Measurements from ENCODE around the gene HACD2. TPM values are rescaled to one million over a fixed set of nuclear protein-coding genes. Genes with fewer than 3 reads are reported as not detected.

HACD2 gene
- total RNA-seq, 1 experiment from 2014 or later = 43.0 TPM

DNA sequence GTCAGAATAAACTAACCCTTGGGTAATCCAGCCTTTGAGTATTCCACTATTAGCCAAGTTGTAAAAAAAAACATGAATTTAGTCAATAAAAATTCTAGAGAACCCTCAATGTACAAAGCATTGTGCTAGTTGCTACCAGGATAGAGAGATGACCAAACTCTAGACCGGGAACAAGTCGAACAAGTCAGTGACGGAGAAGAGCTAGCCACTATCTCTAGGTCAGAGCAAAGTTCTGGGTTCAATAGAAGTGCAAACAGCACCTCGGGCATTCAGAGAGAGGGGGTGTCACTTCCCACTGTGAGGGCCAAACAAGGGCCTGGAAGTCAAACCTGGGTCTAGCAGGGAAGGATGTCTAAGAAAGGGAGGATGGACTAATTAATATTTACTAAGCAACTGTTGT is 133.7 kb downstream of the HACD2 start:
- TF ChIP-seq JUND (IDR thresholded peaks at IDR 0.05) (no peak), CEBPB (IDR thresholded peaks at IDR 0.05; ENCODE audit: low read depth) (no peak), EZH2phosphoT487 (IDR thresholded peaks at IDR 0.05; ENCODE audit: borderline replicate concordance) (no peak), SRF (IDR thresholded peaks at IDR 0.05; ENCODE audit: low read depth) (no peak), ZFX (IDR thresholded peaks at IDR 0.05) (no peak), REST (IDR thresholded peaks at IDR 0.05; ENCODE audit: low read depth) (no peak), ZNF274 (IDR thresholded peaks at IDR 0.05; ENCODE audit: low read depth, low read length) (no peak), YY1 (IDR thresholded peaks at IDR 0.05; ENCODE audit: extremely low read depth, insufficient replicate concordance, low read depth, low read length) (no peak)
- TF ChIP-seq, protein P1, sequence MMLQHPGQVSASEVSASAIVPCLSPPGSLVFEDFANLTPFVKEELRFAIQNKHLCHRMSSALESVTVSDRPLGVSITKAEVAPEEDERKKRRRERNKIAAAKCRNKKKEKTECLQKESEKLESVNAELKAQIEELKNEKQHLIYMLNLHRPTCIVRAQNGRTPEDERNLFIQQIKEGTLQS (IDR thresholded peaks at IDR 0.05) = no peak
- TF ChIP-seq, protein P2, sequence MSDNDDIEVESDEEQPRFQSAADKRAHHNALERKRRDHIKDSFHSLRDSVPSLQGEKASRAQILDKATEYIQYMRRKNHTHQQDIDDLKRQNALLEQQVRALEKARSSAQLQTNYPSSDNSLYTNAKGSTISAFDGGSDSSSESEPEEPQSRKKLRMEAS (IDR thresholded peaks at IDR 0.05) = no peak
- no peak overlapping the region for H3K27ac ChIP-seq (ENCODE audit: low read depth, low read length)
- H4K20me1 ChIP-seq (ENCODE audit: insufficient read depth) = no peaks in the 10 kb centered on the region
- no peak overlapping the region for H3K4me3 ChIP-seq (replicated peaks in 1 of 2; ENCODE audit: low read depth in 1 of 2, low read length in 2 of 2)
- no peak overlapping the region for H3K9ac ChIP-seq (ENCODE audit: low read length)
- intact Hi-C loops (cut with micrococcal nuclease) = no loop called here
- POLR2A ChIA-PET = no interaction called here
- H3K9me2 ChIP-seq (ENCODE audit: insufficient read depth) = no peaks in the 10 kb centered on the region
- H3K36me3 ChIP-seq (ENCODE audit: control insufficient read depth in 1 of 2, insufficient read depth in 2 of 2, low read length in 2 of 2) = no peaks in the 10 kb centered on the region
- BruUV-seq (replicated peaks) = no TSS peak
- H3K4me1 ChIP-seq (ENCODE audit: control insufficient read depth in 1 of 2, insufficient read depth in 2 of 2, low read length in 2 of 2) = peaks cover 0 to 6% of the 10 kb centered on the region in 2 experiments; a peak in 2 of 4 replicates
- no peaks in the 10 kb centered on the region for H3K9me3 ChIP-seq (ENCODE audit: control insufficient read depth in 1 of 2, insufficient read depth in 1 of 2, low read depth in 1 of 2, low read length in 2 of 2)
- H3K27me3 ChIP-seq (ENCODE audit: insufficient read depth, low read length) = no peaks in the 10 kb centered on the region
- ATAC-seq (no peak), DNase-seq (ENCODE audit: low read depth, low spot score) (no peak)
- no peak overlapping the region for H3K4me2 ChIP-seq (ENCODE audit: low read length)
- RAD21 ChIA-PET (ENCODE audit: low non-redundant PET in 1 of 2, low total read pairs in 2 of 2, uncharacterized antibody in 2 of 2, unreplicated experiment in 2 of 2) = no interaction called here
- no peak overlapping the region for H2AFZ ChIP-seq (ENCODE audit: low read depth, low read length, poor library complexity, severe bottlenecking)
- no peaks in the 10 kb centered on the region for H3K79me2 ChIP-seq (ENCODE audit: insufficient read depth, low read length)
- CTCF ChIA-PET = no interaction called here

Measured in HCT116 (cell line).